Measurements from ENCODE around the gene PSORS1C2. TPM values are rescaled to one million over a fixed set of nuclear protein-coding genes. Genes with fewer than 3 reads are reported as not detected.
"Not testable (repeated sequence)": the region's sequence is repeated elsewhere in the genome, so short reads cannot be mapped to it uniquely, and the experiment has no call there.

The PSORS1C2 gene
- not detected in 2 replicates for total RNA-seq (2022)
- not detected for Bru-seq, nascent RNA
- not detected for BruChase-seq, experiment 1, labeled RNA remaining after a 6-hour chase
- percentile 18 among the genes with signal in this experiment for BruChase-seq, experiment 2, labeled RNA remaining after a 2-hour chase
- long read RNA-seq = 0 reads

- no TSS peak for BruUV-seq (replicated peaks)
Observed at GRCh38 chr6:31138982-31139381, at the start of gene PSORS1C2. Gene PSORS1C2 (minus strand): TSS chr6:31139066. CDS start chr6:31139026, 40 bp downstream.

GRCh38 chr6:31187780-31188194, 48.9 kb upstream of the PSORS1C2 start:
- Mint-ChIP-seq H3K27me3 (ENCODE audit: insufficient read depth, unreplicated experiment) (no peaks in the 10 kb centered on the region), H3K9me3 (ENCODE audit: unreplicated experiment) (no peaks in the 10 kb centered on the region), H3K4me1 (ENCODE audit: insufficient read depth, unreplicated experiment) (no peaks in the 10 kb centered on the region), H3K4me3 (ENCODE audit: unreplicated experiment) (no peak overlapping the region), H3K27ac (ENCODE audit: low read depth, unreplicated experiment) (no peak overlapping the region), H3K36me3 (ENCODE audit: insufficient read depth, unreplicated experiment) (peaks cover 7% of the 10 kb centered on the region)
- TF ChIP-seq CTCF (IDR thresholded peaks at IDR 0.05; ENCODE audit: unreplicated experiment) = no peak
- CTCF ChIA-PET = no interaction called here
- BruUV-seq (replicated peaks) = no TSS peak
- intact Hi-C loops (cut with micrococcal nuclease) = no loop called here
- no peak for DNase-seq (ENCODE audit: unreplicated experiment)
- POLR2A ChIA-PET = no interaction called here

More at GRCh38 chr6:31138982-31139381, at the start of gene PSORS1C2:
- ChIA-PET CTCF (interaction anchor here (0.6 to 3.2 kb wide), 8 partner anchors 10 to 228 kb away, joined by 3 to 30 read pairs (median 12); no protein-coding TSS in a partner anchor), POLR2A (interaction anchor here (0.8 to 2.1 kb wide), 3 partner anchors 19 to 58 kb away, joined by 3 to 8 read pairs (median 4); partner anchors contain the start of gene TCF19)
- Mint-ChIP-seq H3K36me3 (ENCODE audit: insufficient read depth, unreplicated experiment) (peaks cover 15% of the 10 kb centered on the region), H3K27ac (ENCODE audit: low read depth, unreplicated experiment) (no peak within 1 kb of the TSS), H3K4me1 (ENCODE audit: insufficient read depth, unreplicated experiment) (peaks cover 15% of the 10 kb centered on the region), H3K9me3 (ENCODE audit: unreplicated experiment) (no peaks in the 10 kb centered on the region), H3K4me3 (ENCODE audit: unreplicated experiment) (no peak within 1 kb of the TSS), H3K27me3 (ENCODE audit: insufficient read depth, unreplicated experiment) (no peaks in the 10 kb centered on the region)
- intact Hi-C loops (cut with micrococcal nuclease) = no loop called here
- no peak for DNase-seq (ENCODE audit: unreplicated experiment)
- no peak for TF ChIP-seq CTCF (IDR thresholded peaks at IDR 0.05; ENCODE audit: unreplicated experiment)

GRCh38 chr6:31186052-31186734, 47.3 kb upstream of the PSORS1C2 start:
- Mint-ChIP-seq H3K36me3 (ENCODE audit: insufficient read depth, unreplicated experiment) (peaks cover 14% of the 10 kb centered on the region), H3K4me1 (ENCODE audit: insufficient read depth, unreplicated experiment) (no peaks in the 10 kb centered on the region), H3K4me3 (ENCODE audit: unreplicated experiment) (peak overlapping the region; percentile 76), H3K9me3 (ENCODE audit: unreplicated experiment) (no peaks in the 10 kb centered on the region), H3K27ac (ENCODE audit: low read depth, unreplicated experiment) (peak overlapping the region; percentile 97), H3K27me3 (ENCODE audit: insufficient read depth, unreplicated experiment) (no peaks in the 10 kb centered on the region)
- DNase-seq (ENCODE audit: unreplicated experiment) = peak; percentile 57
- no TSS peak for BruUV-seq (replicated peaks)
- intact Hi-C loops (cut with micrococcal nuclease) = no loop called here
- POLR2A ChIA-PET = interaction anchor here (0.7 to 1.5 kb wide), 3 partner anchors 27 to 736 kb away, joined by 3 to 5 read pairs (median 3); partner anchors contain the start of gene DDX39B
- CTCF ChIA-PET = no interaction called here
- no peak for TF ChIP-seq CTCF (IDR thresholded peaks at IDR 0.05; ENCODE audit: unreplicated experiment)

GRCh38 chr6:31185695-31186051, 46.8 kb upstream of the PSORS1C2 start:
- POLR2A ChIA-PET = interaction anchor here (1.0 to 1.5 kb wide), 2 partner anchors 27 to 355 kb away, joined by 3 to 5 read pairs; partner anchors contain the start of gene DDX39B
- Mint-ChIP-seq H3K36me3 (ENCODE audit: insufficient read depth, unreplicated experiment) (peaks cover 19% of the 10 kb centered on the region), H3K27ac (ENCODE audit: low read depth, unreplicated experiment) (peak overlapping the region; percentile 97), H3K4me3 (ENCODE audit: unreplicated experiment) (peak overlapping the region; percentile 76)
- BruUV-seq (replicated peaks) = TSS peak; percentile 83
- CTCF ChIA-PET; H3K4me1 Mint-ChIP-seq (ENCODE audit: insufficient read depth, unreplicated experiment); DNase-seq (ENCODE audit: unreplicated experiment); intact Hi-C loops (cut with micrococcal nuclease); H3K27me3 Mint-ChIP-seq (ENCODE audit: insufficient read depth, unreplicated experiment); H3K9me3 Mint-ChIP-seq (ENCODE audit: unreplicated experiment): not testable (repeated sequence)

- Mint-ChIP-seq H3K36me3 (ENCODE audit: insufficient read depth, unreplicated experiment) (peaks cover 19% of the 10 kb centered on the region), H3K4me3 (ENCODE audit: unreplicated experiment) (peak overlapping the region; percentile 60), H3K27ac (ENCODE audit: low read depth, unreplicated experiment) (peak overlapping the region; percentile 42)
- intact Hi-C loops (cut with micrococcal nuclease); DNase-seq (ENCODE audit: unreplicated experiment); H3K4me1 Mint-ChIP-seq (ENCODE audit: insufficient read depth, unreplicated experiment); BruUV-seq (replicated peaks); H3K27me3 Mint-ChIP-seq (ENCODE audit: insufficient read depth, unreplicated experiment); H3K9me3 Mint-ChIP-seq (ENCODE audit: unreplicated experiment): not testable (repeated sequence)
- ChIA-PET CTCF (interaction anchor here (1.0 to 1.7 kb wide), 4 partner anchors 13 to 196 kb away, joined by 4 to 7 read pairs (median 4); no protein-coding TSS in a partner anchor), POLR2A (interaction anchor here (1.5 kb wide), 1 partner anchor 23 kb away, joined by 3 read pairs; no protein-coding TSS in a partner anchor)
Observed at GRCh38 chr6:31183859-31184258, 45.0 kb upstream of the PSORS1C2 start.

GRCh38 chr6:31183287-31183686, 44.4 kb upstream of the PSORS1C2 start:
- H3K36me3 Mint-ChIP-seq (ENCODE audit: insufficient read depth, unreplicated experiment) = peaks cover 19% of the 10 kb centered on the region
- ChIA-PET POLR2A (interaction anchor here (1.5 kb wide), 1 partner anchor 22 kb away, joined by 3 read pairs; no protein-coding TSS in a partner anchor), CTCF (interaction anchor here (1.4 to 1.7 kb wide), 2 partner anchors 19 to 183 kb away, joined by 4 to 7 read pairs; no protein-coding TSS in a partner anchor)
- intact Hi-C loops (cut with micrococcal nuclease); H3K4me3 Mint-ChIP-seq (ENCODE audit: unreplicated experiment); H3K9me3 Mint-ChIP-seq (ENCODE audit: unreplicated experiment); BruUV-seq (replicated peaks); H3K4me1 Mint-ChIP-seq (ENCODE audit: insufficient read depth, unreplicated experiment); H3K27me3 Mint-ChIP-seq (ENCODE audit: insufficient read depth, unreplicated experiment); DNase-seq (ENCODE audit: unreplicated experiment): not testable (repeated sequence)
- H3K27ac Mint-ChIP-seq (ENCODE audit: low read depth, unreplicated experiment) = peak overlapping the region; percentile 42

Data from MCF 10A (cell line).